Measurements from ENCODE around the gene ASAH2.

The ASAH2 gene

DNA sequence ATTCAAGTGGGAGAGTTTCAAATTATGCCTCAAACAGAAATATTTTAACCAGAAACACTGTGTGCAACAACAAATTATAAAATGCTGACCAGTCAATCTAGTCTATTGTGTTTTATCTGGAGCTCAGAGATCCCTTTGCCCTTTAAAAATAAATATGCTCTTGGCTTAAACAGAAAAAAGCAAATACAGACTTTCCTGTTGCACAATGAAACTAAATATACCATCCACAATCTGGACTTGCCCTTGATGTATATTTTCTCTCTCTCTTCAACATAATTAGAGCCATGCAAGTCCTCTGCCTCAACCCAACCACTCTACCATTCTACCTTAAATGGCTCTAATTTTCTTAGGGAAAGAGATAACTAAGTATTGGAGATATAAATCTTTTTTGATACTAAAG, 34.9 kb downstream of the ASAH2 start:
- TF ChIP-seq EGR1 (IDR thresholded peaks at IDR 0.05), result no peak
- TF ChIP-seq, protein P1, sequence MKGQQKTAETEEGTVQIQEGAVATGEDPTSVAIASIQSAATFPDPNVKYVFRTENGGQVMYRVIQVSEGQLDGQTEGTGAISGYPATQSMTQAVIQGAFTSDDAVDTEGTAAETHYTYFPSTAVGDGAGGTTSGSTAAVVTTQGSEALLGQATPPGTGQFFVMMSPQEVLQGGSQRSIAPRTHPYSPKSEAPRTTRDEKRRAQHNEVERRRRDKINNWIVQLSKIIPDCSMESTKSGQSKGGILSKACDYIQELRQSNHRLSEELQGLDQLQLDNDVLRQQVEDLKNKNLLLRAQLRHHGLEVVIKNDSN (IDR thresholded peaks at IDR 0.05), result no peak
- TF ChIP-seq, protein P2, sequence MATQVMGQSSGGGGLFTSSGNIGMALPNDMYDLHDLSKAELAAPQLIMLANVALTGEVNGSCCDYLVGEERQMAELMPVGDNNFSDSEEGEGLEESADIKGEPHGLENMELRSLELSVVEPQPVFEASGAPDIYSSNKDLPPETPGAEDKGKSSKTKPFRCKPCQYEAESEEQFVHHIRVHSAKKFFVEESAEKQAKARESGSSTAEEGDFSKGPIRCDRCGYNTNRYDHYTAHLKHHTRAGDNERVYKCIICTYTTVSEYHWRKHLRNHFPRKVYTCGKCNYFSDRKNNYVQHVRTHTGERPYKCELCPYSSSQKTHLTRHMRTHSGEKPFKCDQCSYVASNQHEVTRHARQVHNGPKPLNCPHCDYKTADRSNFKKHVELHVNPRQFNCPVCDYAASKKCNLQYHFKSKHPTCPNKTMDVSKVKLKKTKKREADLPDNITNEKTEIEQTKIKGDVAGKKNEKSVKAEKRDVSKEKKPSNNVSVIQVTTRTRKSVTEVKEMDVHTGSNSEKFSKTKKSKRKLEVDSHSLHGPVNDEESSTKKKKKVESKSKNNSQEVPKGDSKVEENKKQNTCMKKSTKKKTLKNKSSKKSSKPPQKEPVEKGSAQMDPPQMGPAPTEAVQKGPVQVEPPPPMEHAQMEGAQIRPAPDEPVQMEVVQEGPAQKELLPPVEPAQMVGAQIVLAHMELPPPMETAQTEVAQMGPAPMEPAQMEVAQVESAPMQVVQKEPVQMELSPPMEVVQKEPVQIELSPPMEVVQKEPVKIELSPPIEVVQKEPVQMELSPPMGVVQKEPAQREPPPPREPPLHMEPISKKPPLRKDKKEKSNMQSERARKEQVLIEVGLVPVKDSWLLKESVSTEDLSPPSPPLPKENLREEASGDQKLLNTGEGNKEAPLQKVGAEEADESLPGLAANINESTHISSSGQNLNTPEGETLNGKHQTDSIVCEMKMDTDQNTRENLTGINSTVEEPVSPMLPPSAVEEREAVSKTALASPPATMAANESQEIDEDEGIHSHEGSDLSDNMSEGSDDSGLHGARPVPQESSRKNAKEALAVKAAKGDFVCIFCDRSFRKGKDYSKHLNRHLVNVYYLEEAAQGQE (IDR thresholded peaks at IDR 0.05; ENCODE audit: low read depth), result no peak
- TF ChIP-seq CREB1 (IDR thresholded peaks at IDR 0.05; ENCODE audit: low read depth), result no peak
- no peak for TF ChIP-seq NFIC (IDR thresholded peaks at IDR 0.05)
- TF ChIP-seq TCF12 (IDR thresholded peaks at IDR 0.05; ENCODE audit: low read depth), result no peak
- TF ChIP-seq, protein P3, sequence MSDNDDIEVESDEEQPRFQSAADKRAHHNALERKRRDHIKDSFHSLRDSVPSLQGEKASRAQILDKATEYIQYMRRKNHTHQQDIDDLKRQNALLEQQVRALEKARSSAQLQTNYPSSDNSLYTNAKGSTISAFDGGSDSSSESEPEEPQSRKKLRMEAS (IDR thresholded peaks at IDR 0.05), result no peak
- no peak for TF ChIP-seq TAF1 (IDR thresholded peaks at IDR 0.05; ENCODE audit: low read depth)
- no peak for TF ChIP-seq YY1 (IDR thresholded peaks at IDR 0.05; ENCODE audit: low read depth)
- no peak for TF ChIP-seq FOXM1 (IDR thresholded peaks at IDR 0.05; ENCODE audit: borderline replicate concordance, low read depth)

DNA sequence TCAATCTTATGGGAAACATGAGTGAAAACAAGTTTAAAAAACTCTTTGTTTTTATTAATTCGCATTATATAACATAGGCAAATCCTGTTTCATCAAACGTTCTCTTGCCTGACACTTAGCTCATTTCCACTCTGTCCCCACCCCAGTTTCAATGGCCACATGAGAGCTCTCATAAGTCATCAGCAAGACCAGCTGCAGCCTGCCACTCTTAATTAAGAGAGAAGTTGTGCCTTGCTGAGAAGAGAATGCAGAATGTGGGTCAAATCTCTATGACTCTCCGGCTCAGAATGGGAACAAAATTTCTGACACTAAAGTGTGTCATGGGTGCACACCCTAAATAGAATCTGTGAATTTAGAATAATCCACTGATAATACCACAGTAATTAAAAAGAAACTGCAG, 39.6 kb downstream of the ASAH2 start:
- TF ChIP-seq CEBPB (IDR thresholded peaks at IDR 0.05), result no peak

DNA sequence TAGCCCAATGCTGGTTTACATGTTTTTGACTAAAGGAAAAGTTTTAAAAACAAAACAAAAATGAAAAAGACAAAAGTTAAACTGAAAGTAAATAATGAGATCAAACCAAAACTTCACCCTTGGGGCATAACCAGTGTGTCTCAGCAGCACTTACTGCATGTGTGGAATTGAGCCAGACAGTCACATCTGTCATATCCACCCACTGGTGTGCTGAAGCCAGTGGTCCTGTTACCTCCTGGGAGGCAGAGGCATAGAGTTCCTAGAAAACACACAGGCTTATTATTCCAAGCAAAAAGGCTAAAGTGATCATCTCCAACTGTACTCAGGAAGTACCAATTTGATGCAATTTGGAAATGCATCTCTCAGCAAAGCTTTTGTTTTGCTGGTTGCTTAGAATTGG, 40.4 kb downstream of the ASAH2 start:
- TF ChIP-seq RAD21 (IDR thresholded peaks at IDR 0.05; ENCODE audit: low read depth) (no peak), ZBTB7A (IDR thresholded peaks at IDR 0.05; ENCODE audit: low read depth) (no peak), TCF12 (IDR thresholded peaks at IDR 0.05; ENCODE audit: low read depth) (no peak), YY1 (IDR thresholded peaks at IDR 0.05; ENCODE audit: low read depth) (no peak), CEBPB (IDR thresholded peaks at IDR 0.05) (no peak), TEAD4 (IDR thresholded peaks at IDR 0.05) (no peak), FOXM1 (IDR thresholded peaks at IDR 0.05; ENCODE audit: borderline replicate concordance, low read depth) (no peak), NFIC (IDR thresholded peaks at IDR 0.05) (no peak)
- TF ChIP-seq, protein P2 (IDR thresholded peaks at IDR 0.05; ENCODE audit: low read depth), result no peak
- TF ChIP-seq, protein P3 (IDR thresholded peaks at IDR 0.05), result no peak
